HL-60 (cell line): Measurements from ENCODE around the gene LRFN2.

Experiments used
- POLR2AphosphoS5 ChIP-seq: IDR thresholded peaks from 2 replicates; pipeline ENCODE4 v1.6.1; 2012; ENCODE audit warnings: low read depth
- TF ChIP-seq, protein P1 (sequence below): IDR thresholded peaks from one replicate; pipeline ENCODE4 v1.5.1; 2011; ENCODE audit warnings: low read length, control low read depth, inconsistent platforms; ENCODE audit not compliant: insufficient read depth

GRCh38 chr6:40474937-40475336 lies 112.2 kb downstream of the LRFN2 start:
- TF ChIP-seq, protein P1, sequence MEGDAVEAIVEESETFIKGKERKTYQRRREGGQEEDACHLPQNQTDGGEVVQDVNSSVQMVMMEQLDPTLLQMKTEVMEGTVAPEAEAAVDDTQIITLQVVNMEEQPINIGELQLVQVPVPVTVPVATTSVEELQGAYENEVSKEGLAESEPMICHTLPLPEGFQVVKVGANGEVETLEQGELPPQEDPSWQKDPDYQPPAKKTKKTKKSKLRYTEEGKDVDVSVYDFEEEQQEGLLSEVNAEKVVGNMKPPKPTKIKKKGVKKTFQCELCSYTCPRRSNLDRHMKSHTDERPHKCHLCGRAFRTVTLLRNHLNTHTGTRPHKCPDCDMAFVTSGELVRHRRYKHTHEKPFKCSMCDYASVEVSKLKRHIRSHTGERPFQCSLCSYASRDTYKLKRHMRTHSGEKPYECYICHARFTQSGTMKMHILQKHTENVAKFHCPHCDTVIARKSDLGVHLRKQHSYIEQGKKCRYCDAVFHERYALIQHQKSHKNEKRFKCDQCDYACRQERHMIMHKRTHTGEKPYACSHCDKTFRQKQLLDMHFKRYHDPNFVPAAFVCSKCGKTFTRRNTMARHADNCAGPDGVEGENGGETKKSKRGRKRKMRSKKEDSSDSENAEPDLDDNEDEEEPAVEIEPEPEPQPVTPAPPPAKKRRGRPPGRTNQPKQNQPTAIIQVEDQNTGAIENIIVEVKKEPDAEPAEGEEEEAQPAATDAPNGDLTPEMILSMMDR, result no peak
- TF ChIP-seq POLR2AphosphoS5, result no peak
